ENCODE results near the gene PRSS36.
A peak's percentile ranks its signal among the peaks of the same experiment; 100 is the strongest.

DNA sequence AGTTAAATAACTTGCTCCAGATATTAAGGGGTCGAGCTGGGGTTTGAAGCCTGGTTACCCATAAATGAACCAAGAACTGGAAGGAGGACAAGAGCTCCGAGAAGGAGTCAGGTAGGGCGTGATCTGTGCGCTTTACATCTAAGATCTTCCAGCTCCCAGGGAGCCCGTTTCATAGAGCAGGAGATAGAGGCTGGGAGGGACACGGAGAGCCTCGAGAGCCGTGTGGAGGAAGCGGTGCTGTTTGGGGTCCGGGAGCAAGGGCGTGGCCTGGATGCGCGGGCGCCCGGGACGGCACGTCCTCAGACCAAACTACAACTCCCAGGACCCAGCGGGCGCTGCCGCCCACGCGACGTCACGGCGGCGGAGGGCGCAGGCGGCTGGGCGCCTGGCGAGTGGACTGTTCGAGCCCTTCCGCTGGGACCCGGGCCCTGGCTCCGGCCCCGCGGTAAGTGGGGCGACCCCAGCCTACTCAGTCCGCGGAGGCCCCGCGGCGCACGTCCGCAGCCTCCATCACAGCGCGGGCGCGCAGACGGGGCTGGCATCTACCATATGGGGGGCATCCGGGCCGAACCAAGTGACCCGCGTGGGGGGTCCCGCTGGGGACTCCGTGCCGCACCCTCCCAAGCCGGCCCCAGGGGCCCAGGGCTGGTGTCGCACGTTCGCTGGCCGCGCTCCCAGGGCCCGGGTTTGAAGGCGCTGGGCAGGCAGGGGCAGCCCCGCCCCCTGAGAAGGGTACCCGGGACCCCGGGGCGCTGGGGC, 41.7 kb downstream of the PRSS36 start, which contains the start of gene BCKDK:
- TF ChIP-seq POLR2AphosphoS5 (IDR thresholded peaks at IDR 0.05; ENCODE audit: borderline replicate concordance, low read depth, low read length) = peak; percentile 73
- TF ChIP-seq EZH2 (IDR thresholded peaks at IDR 0.05) = no peak
